ENCODE measurements around the gene GALNTL6.

DNA sequence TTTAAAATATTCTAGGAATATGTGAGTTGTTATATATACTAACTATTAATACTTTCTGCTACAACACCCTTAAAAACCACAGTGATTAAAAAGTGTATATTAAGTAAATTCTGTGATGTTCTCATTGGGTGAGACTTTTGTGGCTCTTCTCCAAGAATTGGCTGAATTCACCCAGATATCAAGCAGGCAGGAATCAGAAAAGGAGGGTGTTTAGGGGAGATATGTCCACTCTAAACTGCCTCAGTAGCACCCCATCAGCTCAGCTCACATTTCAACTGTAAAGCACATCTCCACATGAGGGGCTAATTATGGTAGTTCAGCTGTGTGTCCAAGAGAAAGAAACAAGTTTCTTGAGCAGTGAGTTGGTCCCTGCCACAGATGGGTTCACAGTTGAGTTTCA lies 165.0 kb downstream of the GALNTL6 start:
- TF ChIP-seq TARDBP (IDR thresholded peaks at IDR 0.05) (no peak), SUZ12 (IDR thresholded peaks at IDR 0.05) (no peak), HDGF (IDR thresholded peaks at IDR 0.05; ENCODE audit: borderline replicate concordance) (no peak), L3MBTL2 (conservative IDR thresholded peaks at IDR 0.05) (no peak), ELF4 (IDR thresholded peaks at IDR 0.05) (no peak), FOXK2 (IDR thresholded peaks at IDR 0.05) (no peak), NFRKB (IDR thresholded peaks at IDR 0.05) (no peak), LEF1 (IDR thresholded peaks at IDR 0.05; ENCODE audit: borderline replicate concordance) (no peak), SP1 (IDR thresholded peaks at IDR 0.05) (no peak)
